H1 (cell line): ENCODE results near the gene PRKAG3. TPM values are rescaled to one million over a fixed set of nuclear protein-coding genes. Genes with fewer than 3 reads are reported as not detected.

Experiments used
- CTCF ChIA-PET: fragments of 300-600 bp; sonication (Branson Sonifier 250); formaldehyde crosslinking; loops from one replicate; lab custom pipeline; 2021; ENCODE audit not compliant: partially characterized antibody; lab: Charles Lee
- POLR2A ChIA-PET: fragments of 300-600 bp; sonication (Branson Sonifier 250); formaldehyde crosslinking; loops from one replicate; lab custom pipeline; 2021; ENCODE audit warnings: inconsistent platforms; ENCODE audit not compliant: partially characterized antibody; lab: Charles Lee
- DNase-seq, 2 experiments: peaks; one replicate each; pipeline versions ENCODE4 v3.0.0 to v3.0.0-alpha.2; 2010 to 2022; ENCODE audit warnings: low spot score in 2 of 2, low read depth in 1 of 2, mixed read lengths in 1 of 2
- FAIRE-seq: peaks from 2 replicates; lab custom pipeline; 2011; peaks lifted over from hg19 to GRCh38; lab: Jason Lieb, UNC
- H2AFZ ChIP-seq: 2 replicates; pipeline ENCODE4 v1.8.1; 2012; ENCODE audit warnings: low read length, inconsistent platforms
- H2AK5ac ChIP-seq: 2 replicates; pipeline ENCODE4 v1.6.1; 2013; ENCODE audit warnings: low read depth, low read length
- H2BK120ac ChIP-seq: replicated peaks from 2 replicates; pipeline ENCODE3; 2013; ENCODE audit warnings: low read depth, low read length, inconsistent platforms
- H2BK12ac ChIP-seq: 2 replicates; pipeline ENCODE4 v1.6.1; 2013; ENCODE audit warnings: low read depth, low read length
- H2BK15ac ChIP-seq: 2 replicates; pipeline ENCODE4 v1.6.1; 2013; ENCODE audit warnings: low read length
- H2BK20ac ChIP-seq: 2 replicates; pipeline ENCODE4 v1.6.1; 2013; ENCODE audit warnings: low read length
- H2BK5ac ChIP-seq: 2 replicates; pipeline ENCODE4 v1.6.1; 2013; ENCODE audit warnings: low read depth, low read length
- H3K14ac ChIP-seq: 2 replicates; pipeline ENCODE4 v1.6.1; 2013; ENCODE audit warnings: inconsistent platforms; ENCODE audit not compliant: insufficient read length
- H3K18ac ChIP-seq: 2 replicates; pipeline ENCODE4 v1.6.1; 2013; ENCODE audit warnings: low read length; ENCODE audit errors: extremely low read depth
- H3K23ac ChIP-seq: 2 replicates; pipeline ENCODE4 v1.6.1; 2013; ENCODE audit warnings: inconsistent platforms; ENCODE audit not compliant: insufficient read length
- H3K23me2 ChIP-seq: 2 replicates; pipeline ENCODE4 v1.6.1; 2013; ENCODE audit warnings: low read depth, low read length
- H3K27ac ChIP-seq: 2 replicates; pipeline ENCODE4 v1.6.1; 2011; ENCODE audit warnings: low read depth, low read length, inconsistent platforms
- H3K27me3 ChIP-seq, 4 experiments: replicated peaks in 1 of 4; 1 replicate in 1 of 4; 2 replicates in 3 of 4; pipeline versions ENCODE4 v1.6.1 to v1.8.1; 2011 to 2013; ENCODE audit warnings: low read length in 3 of 4, mild to moderate bottlenecking in 3 of 4, inconsistent platforms in 2 of 4, mixed read lengths in 2 of 4, moderate library complexity in 1 of 4; ENCODE audit not compliant: control insufficient read depth in 3 of 4, insufficient read depth in 3 of 4; ENCODE audit errors: extremely low read depth in 1 of 4
- H3K36me3 ChIP-seq, 4 experiments: 2 replicates each; pipeline versions ENCODE4 v1.6.1 to v1.8.1; 2011 to 2013; ENCODE audit warnings: mild to moderate bottlenecking in 4 of 4, low read length in 3 of 4, moderate library complexity in 2 of 4, control low read depth in 1 of 4, inconsistent platforms in 1 of 4; ENCODE audit not compliant: insufficient read depth in 4 of 4, control insufficient read depth in 2 of 4
- H3K4ac ChIP-seq: replicated peaks from 2 replicates; pipeline ENCODE3; 2013; ENCODE audit warnings: low read length, low read depth, mixed read lengths, inconsistent platforms; ENCODE audit not compliant: insufficient read length
- H3K4me1 ChIP-seq, 4 experiments: replicated peaks in 1 of 4; 1 replicate in 1 of 4; 2 replicates in 3 of 4; pipeline versions ENCODE4 v1.6.1 to v1.8.1; 2011 to 2013; ENCODE audit warnings: low read length in 3 of 4, inconsistent platforms in 2 of 4, mixed read lengths in 1 of 4; ENCODE audit not compliant: insufficient read depth in 4 of 4, control insufficient read depth in 3 of 4
- H3K4me2 ChIP-seq, 2 experiments: 2 replicates each; pipeline versions ENCODE4 v1.6.1 to v1.8.1; 2011 to 2013; ENCODE audit warnings: low read depth in 2 of 2, low read length in 2 of 2, control low read depth in 1 of 2, inconsistent platforms in 1 of 2, mild to moderate bottlenecking in 1 of 2; ENCODE audit not compliant: insufficient read depth in 1 of 2
- H3K4me3 ChIP-seq, 4 experiments: fragments of 200-600, 300-600 bp in 1 of 4; sonication (generic), shearing (Covaris generic), sonication (Bioruptor Twin) in 1 of 4; 2 replicates each; pipeline versions ENCODE4 v1.5.1 to v1.8.1; 2011 to 2016; ENCODE audit warnings: low read length in 4 of 4, low read depth in 3 of 4, control low read depth in 2 of 4, inconsistent platforms in 2 of 4, mild to moderate bottlenecking in 2 of 4, mixed read lengths in 1 of 4, moderate library complexity in 1 of 4; ENCODE audit not compliant: insufficient read depth in 2 of 4; ENCODE audit errors: extremely low read depth in 1 of 4
- H3K56ac ChIP-seq: replicated peaks from 2 replicates; pipeline ENCODE3; 2013; ENCODE audit warnings: low read depth, mild to moderate bottlenecking, mixed read lengths, low read length, inconsistent platforms; ENCODE audit not compliant: insufficient read length
- H3K79me1 ChIP-seq: 2 replicates; pipeline ENCODE4 v1.6.1; 2013; ENCODE audit warnings: low read depth, low read length, control low read depth
- H3K79me2 ChIP-seq, 2 experiments: 2 replicates each; pipeline versions ENCODE4 v1.6.1 to v1.8.1; 2012 to 2013; ENCODE audit warnings: low read length in 2 of 2, mild to moderate bottlenecking in 2 of 2, inconsistent platforms in 1 of 2; ENCODE audit not compliant: insufficient read depth in 2 of 2, control insufficient read depth in 1 of 2
- H3K9ac ChIP-seq, 4 experiments: replicated peaks in 1 of 4; 1 replicate in 1 of 4; 2 replicates in 3 of 4; pipeline versions ENCODE4 v1.6.1 to v1.8.1; 2011 to 2013; ENCODE audit warnings: low read depth in 3 of 4, low read length in 3 of 4, control low read depth in 2 of 4, mild to moderate bottlenecking in 2 of 4, moderate library complexity in 2 of 4, inconsistent platforms in 1 of 4; ENCODE audit errors: extremely low read depth in 1 of 4
- H3K9me3 ChIP-seq, 2 experiments: 2 replicates each; pipeline versions ENCODE4 v1.6.1 to v1.8.1; 2012 to 2013; ENCODE audit warnings: mild to moderate bottlenecking in 2 of 2, moderate library complexity in 2 of 2, control low read depth in 1 of 2, inconsistent platforms in 1 of 2, low read depth in 1 of 2, low read length in 1 of 2, mixed read lengths in 1 of 2; ENCODE audit not compliant: insufficient read depth in 2 of 2
- H4K20me1 ChIP-seq, 2 experiments: replicated peaks in 1 of 2; 2 replicates each; pipeline versions ENCODE3 to v1.8.1; 2011 to 2013; ENCODE audit warnings: inconsistent platforms in 2 of 2, low read length in 2 of 2, mild to moderate bottlenecking in 1 of 2; ENCODE audit not compliant: insufficient read depth in 2 of 2, control insufficient read depth in 1 of 2
- H4K5ac ChIP-seq: 2 replicates; pipeline ENCODE4 v1.6.1; 2013; ENCODE audit warnings: low read length, low read depth, mixed read lengths, inconsistent platforms; ENCODE audit not compliant: insufficient read length
- H4K8ac ChIP-seq: 2 replicates; pipeline ENCODE4 v1.8.0; 2013; ENCODE audit warnings: mild to moderate bottlenecking, moderate library complexity, low read length, inconsistent platforms; ENCODE audit not compliant: insufficient read depth; ENCODE audit errors: extremely low read depth
- H4K91ac ChIP-seq: replicated peaks from 2 replicates; pipeline ENCODE3; 2013; ENCODE audit warnings: low read length, mixed read lengths, inconsistent platforms; ENCODE audit not compliant: insufficient read length
- CTCF ChIP-seq, 3 experiments: IDR thresholded peaks; 1 replicate in 2 of 3; 2 replicates in 1 of 3; pipeline versions ENCODE4 v1.5.1 to v1.6.1; 2011; ENCODE audit warnings: low read length in 3 of 3, mild to moderate bottlenecking in 3 of 3, inconsistent platforms in 2 of 3, low read depth in 1 of 3, moderate library complexity in 1 of 3; ENCODE audit not compliant: insufficient read depth in 1 of 3; ENCODE audit errors: control extremely low read depth in 1 of 3
- EP300 ChIP-seq, 2 experiments: IDR thresholded peaks; 1 replicate in 1 of 2; 2 replicates in 1 of 2; pipeline ENCODE4 v1.6.1; 2011 to 2012; ENCODE audit warnings: low read depth in 2 of 2, low read length in 2 of 2, mild to moderate bottlenecking in 2 of 2, borderline replicate concordance in 1 of 2, inconsistent platforms in 1 of 2, moderate library complexity in 1 of 2
- JUND ChIP-seq: IDR thresholded peaks from 2 replicates; pipeline ENCODE4 v1.6.1; 2011; ENCODE audit warnings: mild to moderate bottlenecking, improper control_type of control experiment, low read length
- KDM5A ChIP-seq: fragments of 200-600 bp; IDR thresholded peaks from 2 replicates; pipeline ENCODE4 v1.7.1; 2012; ENCODE audit warnings: mild to moderate bottlenecking, low read length, inconsistent platforms, mixed read lengths
- POLR2A ChIP-seq, 2 experiments: IDR thresholded peaks; 1 replicate in 1 of 2; 2 replicates in 1 of 2; pipeline ENCODE4 v1.6.1; 2011; ENCODE audit warnings: low read depth in 2 of 2, low read length in 2 of 2, mild to moderate bottlenecking in 2 of 2; ENCODE audit errors: control extremely low read depth in 1 of 2
- RFX5 ChIP-seq: IDR thresholded peaks from 2 replicates; pipeline ENCODE4 v1.6.1; 2011; ENCODE audit warnings: low read depth, low read length, improper control_type of control experiment, borderline replicate concordance
- SIN3A ChIP-seq, 2 experiments: IDR thresholded peaks in 1 of 2; conservative IDR thresholded peaks in 1 of 2; 2 replicates each; pipeline ENCODE4 v1.6.1; 2011 to 2012; ENCODE audit warnings: low read length in 2 of 2, improper control_type of control experiment in 1 of 2, low read depth in 1 of 2, mild to moderate bottlenecking in 1 of 2
- SP1 ChIP-seq: IDR thresholded peaks from 2 replicates; pipeline ENCODE4 v1.6.1; 2011; ENCODE audit warnings: low read depth, low read length
- YY1 ChIP-seq: IDR thresholded peaks from 2 replicates; pipeline ENCODE4 v1.6.1; 2011; ENCODE audit warnings: low read depth, mild to moderate bottlenecking, low read length
- WGBS, 2 experiments: shearing (Covaris generic) in 1 of 2; methylation state at CpG; one replicate each; pipeline versions ENCODE4 v1.1.6 to v1.1.7; 2013 to 2015; ENCODE audit warnings: low lambda C conversion rate in 2 of 2, mixed read lengths in 2 of 2, inconsistent platforms in 1 of 2, low coverage in 1 of 2, missing lambda C conversion rate in 1 of 2; ENCODE audit not compliant: insufficient replicate concordance in 2 of 2, insufficient coverage in 1 of 2, insufficient read length in 1 of 2; ENCODE audit errors: extremely low coverage in 1 of 2, missing lambda C conversion rate in 1 of 2; 5-methylcytosine and 5-hydroxymethylcytosine counted together
- polyA plus RNA-seq, 7 experiments: library from polyadenylated mRNA; depleted of rRNA in 3 of 7; stranded (reverse) in 5 of 7; unstranded in 2 of 7; fragments of >200 nt in 5 of 7; fragments of 200-250 nt in 2 of 7; gene quantifications; 1 replicate in 5 of 7; 2 replicates in 1 of 7; 4 replicates in 1 of 7; pipeline versions ENCODE4 v1.2.1 to v1.2.3, GENCODE V29; 2011 to 2013; ENCODE audit warnings: missing spikeins in 2 of 7, mixed read lengths in 2 of 7
- total RNA-seq: library from RNA; stranded (reverse); fragmentation: NEBNext Ultra II Directional; extraction: Animal tissue kit (Norgen Biotek cat#: 25700); gene quantifications from 2 replicates; pipeline ENCODE4 v1.2.1, GENCODE V29; 2021
- TF ChIP-seq, protein P1 (sequence below): IDR thresholded peaks from 2 replicates; pipeline ENCODE4 v1.6.1; 2012; ENCODE audit warnings: inconsistent platforms

PRKAG3 gene
- total and polyA plus RNA-seq, 2 of the 8 experiments (the other 6 are each of a cell fraction or from before 2014, with no cell fraction given): not detected

DNA sequence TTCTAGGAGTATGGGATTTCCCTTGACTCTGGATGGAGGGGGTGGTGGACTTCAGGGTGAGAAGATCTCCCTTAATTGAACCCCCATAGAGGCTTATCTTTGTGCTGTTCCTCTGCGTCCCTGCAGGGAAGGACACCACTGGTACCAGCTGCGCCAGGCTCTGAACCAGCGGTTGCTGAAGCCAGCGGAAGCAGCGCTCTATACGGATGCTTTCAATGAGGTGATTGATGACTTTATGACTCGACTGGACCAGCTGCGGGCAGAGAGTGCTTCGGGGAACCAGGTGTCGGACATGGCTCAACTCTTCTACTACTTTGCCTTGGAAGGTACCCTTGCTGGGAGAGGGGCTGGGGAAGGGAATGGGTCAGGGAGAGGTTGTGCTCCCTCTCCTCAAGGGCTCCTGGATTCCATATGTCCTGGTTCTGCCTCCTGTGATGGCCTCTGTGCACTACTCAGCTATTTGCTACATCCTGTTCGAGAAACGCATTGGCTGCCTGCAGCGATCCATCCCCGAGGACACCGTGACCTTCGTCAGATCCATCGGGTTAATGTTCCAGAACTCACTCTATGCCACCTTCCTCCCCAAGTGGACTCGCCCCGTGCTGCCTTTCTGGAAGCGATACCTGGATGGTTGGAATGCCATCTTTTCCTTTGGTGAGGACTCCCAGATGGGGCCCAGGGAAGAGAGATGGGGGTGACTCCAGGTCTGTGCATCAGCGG lies 19.3 kb downstream of the PRKAG3 start:
- no peaks in the 10 kb centered on the region for H3K4me1 ChIP-seq
- H2BK15ac ChIP-seq: 0 out of 2 replicates have a peak overlapping the region, but pooled peaks have one; percentile 53
- FAIRE-seq (no peak), DNase-seq (no peak)
- H2BK5ac ChIP-seq: no peak overlapping the region
- no peak overlapping the region for H2BK20ac ChIP-seq
- H3K79me2 ChIP-seq: no peaks in the 10 kb centered on the region
- H3K27ac ChIP-seq: no peak overlapping the region
- no peak overlapping the region for H3K4ac ChIP-seq
- no peak overlapping the region for H4K5ac ChIP-seq
- no peak overlapping the region for H2BK12ac ChIP-seq
- H3K18ac ChIP-seq: no peak overlapping the region
- no peak overlapping the region for H2AFZ ChIP-seq
- H3K9ac ChIP-seq: no peak overlapping the region
- WGBS, 2 experiments: 95% methylated on average over 21 of the region's 21 CpGs; no CpG with 5 or more reads in 1 of the 2 experiments
- no peaks in the 10 kb centered on the region for H4K20me1 ChIP-seq
- H3K23ac ChIP-seq: no peak overlapping the region
- no peak overlapping the region for H2AK5ac ChIP-seq
- H4K8ac ChIP-seq: no peak overlapping the region
- no peak overlapping the region for H4K91ac ChIP-seq
- H3K9me3 ChIP-seq: no peaks in the 10 kb centered on the region
- H3K79me1 ChIP-seq: no peaks in the 10 kb centered on the region
- H3K4me2 ChIP-seq: no peak overlapping the region
- H3K23me2 ChIP-seq: no peaks in the 10 kb centered on the region
- H3K14ac ChIP-seq: no peak overlapping the region
- H3K27me3 ChIP-seq: no peaks in the 10 kb centered on the region
- no peaks in the 10 kb centered on the region for H3K36me3 ChIP-seq
- ChIA-PET POLR2A (interaction anchor here (0.8 kb wide), 1 partner anchor 17 kb away, joined by 3 read pairs; no protein-coding TSS in a partner anchor), CTCF (interaction anchor here (0.8 to 1.6 kb wide), 4 partner anchors 35 to 85 kb away, joined by 3 to 5 read pairs (median 5); no protein-coding TSS in a partner anchor)
- H2BK120ac ChIP-seq: no peak overlapping the region
- H3K56ac ChIP-seq: no peak overlapping the region
- no peak overlapping the region for H3K4me3 ChIP-seq
- no peak for TF ChIP-seq KDM5A
- TF ChIP-seq JUND: no peak
- no peak for TF ChIP-seq POLR2A (IDR thresholded peaks at IDR 0.05; ENCODE audit: control extremely low read depth in 1 of 2, low read depth in 2 of 2, low read length in 2 of 2)
- TF ChIP-seq, protein P1, sequence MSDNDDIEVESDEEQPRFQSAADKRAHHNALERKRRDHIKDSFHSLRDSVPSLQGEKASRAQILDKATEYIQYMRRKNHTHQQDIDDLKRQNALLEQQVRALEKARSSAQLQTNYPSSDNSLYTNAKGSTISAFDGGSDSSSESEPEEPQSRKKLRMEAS: no peak
- no peak for TF ChIP-seq SP1
- TF ChIP-seq EP300 (IDR thresholded peaks at IDR 0.05; ENCODE audit: borderline replicate concordance in 1 of 2, low read depth in 2 of 2, low read length in 2 of 2): no peak
- TF ChIP-seq RFX5: no peak
- TF ChIP-seq SIN3A (conservative IDR thresholded peaks at IDR 0.05 in 1 of 2, IDR thresholded peaks at IDR 0.05 in 1 of 2; ENCODE audit: low read depth in 1 of 2, low read length in 2 of 2): no peak
- TF ChIP-seq CTCF (IDR thresholded peaks at IDR 0.05; ENCODE audit: control extremely low read depth in 1 of 3, insufficient read depth in 1 of 3, low read depth in 1 of 3, low read length in 3 of 3): no peak
- no peak for TF ChIP-seq YY1
